Right renal pelvis (tissue), 4 donors: ENCODE data around the gene G3BP2. TPM values are rescaled to one million over a fixed set of nuclear protein-coding genes. Genes with fewer than 3 reads are reported as not detected.
A peak's percentile ranks its signal among the peaks of the same experiment; 100 is the strongest.

Source experiments
- DNase-seq, 4 donors: peaks; one replicate each; pipeline ENCODE4 v3.0.0-alpha.2; 2013; ENCODE audit warnings: low read depth in 4 of 4, low spot score in 3 of 4, missing footprints in 1 of 4
- polyA plus RNA-seq, 4 donors: library from polyadenylated mRNA; unstranded; fragments of 120-200 nt; gene quantifications; one replicate each; pipeline ENCODE4 v1.2.1, GENCODE V29; 2013; ENCODE audit not compliant: insufficient read length in 4 of 4

The G3BP2 gene
- polyA plus RNA-seq, 4 donors, result 150 to 184 (median 175) TPM

DNA sequence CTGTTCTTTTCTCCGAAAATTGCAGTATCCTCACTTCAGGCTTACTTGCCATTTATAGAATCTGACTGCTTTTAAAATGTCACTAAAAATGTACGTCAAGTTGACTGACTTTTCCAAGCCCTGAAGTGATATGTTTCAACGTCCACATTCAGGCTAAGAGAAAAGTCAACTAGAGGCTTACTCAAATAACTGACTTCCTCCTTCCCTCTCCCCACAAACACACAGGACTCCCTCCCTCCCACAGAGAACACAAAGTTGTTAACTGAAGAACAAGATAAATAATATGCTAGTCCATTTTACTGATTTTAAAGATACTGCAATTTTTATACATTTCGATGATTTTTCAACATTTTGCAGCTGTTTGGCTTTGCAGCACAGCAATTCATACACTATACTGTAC lies 29.1 kb downstream of the G3BP2 start:
- no peak for DNase-seq

DNA sequence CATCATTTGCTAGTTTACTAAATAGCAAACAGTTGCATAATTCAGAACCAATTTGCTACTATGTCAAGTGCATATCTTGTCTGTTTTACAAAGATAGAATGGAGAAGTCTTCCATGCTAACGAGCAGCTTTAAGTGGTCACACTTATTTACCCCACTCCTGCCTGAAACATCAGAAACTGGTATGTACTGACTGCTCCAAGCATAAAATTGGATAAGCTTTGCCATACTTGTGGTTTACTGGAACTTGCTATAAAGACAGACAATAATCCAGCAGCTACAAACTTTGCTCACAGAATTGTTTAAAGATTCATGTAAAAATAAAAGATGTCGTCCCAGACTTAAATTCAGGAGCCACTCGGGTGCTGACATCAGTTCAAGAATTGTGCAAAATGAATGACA lies 29.6 kb downstream of the G3BP2 start:
- no peak for DNase-seq

DNA sequence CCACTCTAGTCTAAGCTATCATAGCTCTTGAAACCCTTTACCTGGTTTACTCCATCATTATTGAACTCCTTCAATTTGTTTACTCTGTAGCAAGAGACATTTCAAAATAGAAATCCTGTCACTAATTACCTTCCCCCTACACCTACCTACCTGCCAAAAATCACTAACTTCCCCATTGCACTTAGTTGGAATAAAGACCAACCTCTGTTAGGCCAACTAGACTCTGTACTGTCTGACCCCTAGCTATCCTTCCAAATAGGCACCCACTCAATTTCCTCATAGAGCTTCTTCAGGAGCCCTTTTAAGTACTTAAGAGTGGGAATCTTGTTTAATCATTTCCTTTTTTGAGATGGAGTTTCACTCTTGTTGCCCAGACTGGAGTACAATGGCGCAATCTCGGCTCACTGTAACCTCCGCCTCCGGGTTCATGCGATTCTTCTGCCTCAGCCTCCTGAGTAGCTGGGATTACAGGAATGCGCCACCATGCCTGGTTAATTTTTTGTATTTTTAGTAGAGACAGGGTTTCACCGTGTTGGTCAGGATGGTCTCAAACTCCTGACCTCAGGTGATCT lies 34.0 kb downstream of the G3BP2 start:
- no peak for DNase-seq

DNA sequence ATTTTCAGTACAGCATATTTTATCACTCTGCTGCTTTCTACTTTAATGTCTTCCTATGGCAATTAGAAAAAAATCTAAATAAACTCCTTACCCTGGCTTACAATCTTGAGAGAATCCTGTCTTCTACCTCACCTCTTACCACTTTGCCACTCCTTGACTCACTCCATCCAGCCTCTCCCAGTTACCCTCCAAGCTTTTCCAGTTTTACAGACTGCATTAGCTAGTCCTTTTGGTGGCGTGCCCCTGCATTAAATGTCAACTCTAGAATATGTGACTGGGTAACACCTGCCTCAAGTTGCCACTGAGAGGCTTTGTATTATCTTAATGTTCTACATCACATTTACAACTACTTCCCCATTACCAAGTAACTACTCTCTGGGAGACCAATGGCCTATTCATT lies 35.4 kb downstream of the G3BP2 start:
- DNase-seq, result no peak

DNA sequence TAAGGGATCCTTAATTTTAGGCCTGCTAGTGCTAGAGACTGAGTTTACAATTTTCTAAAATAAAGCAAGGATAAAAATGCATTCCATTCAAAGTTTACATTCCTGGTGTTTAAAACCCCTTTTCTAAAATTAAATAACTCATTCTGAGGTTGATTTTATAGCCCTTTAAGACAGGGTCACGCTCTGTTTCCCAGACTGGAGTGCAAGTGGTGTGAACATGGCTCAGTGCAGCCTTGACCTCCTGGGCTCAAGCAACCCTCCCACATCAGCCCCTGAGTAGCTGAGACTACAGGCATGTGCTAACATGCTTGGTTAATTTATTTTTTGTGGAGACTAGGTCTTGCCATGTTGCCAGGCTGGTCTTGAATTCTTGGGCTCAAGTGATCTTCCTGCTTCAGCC lies 36.0 kb downstream of the G3BP2 start:
- DNase-seq, result peak; percentile 12 to 57 (median 37)

DNA sequence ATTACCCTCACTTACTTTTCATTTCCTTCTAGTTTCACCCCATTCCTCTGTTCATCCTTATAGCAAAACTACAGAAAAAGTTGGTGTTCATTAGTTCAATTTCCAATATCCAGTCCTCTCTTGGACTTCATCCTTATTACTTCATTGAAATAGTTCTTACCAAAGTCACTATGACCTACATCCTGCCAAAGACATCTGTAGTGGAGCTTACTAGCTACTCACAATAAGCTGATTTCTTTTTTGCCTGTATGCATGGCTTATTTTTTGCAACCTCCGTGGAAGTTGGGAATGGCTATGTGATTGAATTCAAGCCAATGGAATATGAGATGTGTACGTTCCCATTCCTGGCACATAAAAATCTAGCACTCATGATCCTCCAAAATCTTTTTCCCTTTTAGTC lies 38.3 kb downstream of the G3BP2 start:
- no peak for DNase-seq

DNA sequence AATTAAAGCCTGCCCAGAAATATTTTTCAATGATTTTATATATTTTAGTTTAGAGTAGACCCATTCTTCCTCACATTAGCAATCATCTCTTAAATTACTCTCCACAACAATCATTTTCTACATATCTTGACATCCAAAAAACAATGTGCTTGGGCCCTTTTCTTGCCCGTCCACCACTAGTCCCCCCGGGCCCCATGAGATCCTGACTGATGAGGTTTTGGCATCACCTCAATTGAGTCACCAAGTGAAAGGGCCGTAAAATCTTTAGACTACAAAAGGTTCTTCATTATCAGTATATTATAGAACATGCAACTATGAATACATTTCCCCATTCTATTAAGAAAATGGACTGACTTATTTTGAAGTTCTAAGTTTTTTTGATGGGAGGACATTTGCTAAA lies 38.9 kb downstream of the G3BP2 start:
- no peak for DNase-seq

DNA sequence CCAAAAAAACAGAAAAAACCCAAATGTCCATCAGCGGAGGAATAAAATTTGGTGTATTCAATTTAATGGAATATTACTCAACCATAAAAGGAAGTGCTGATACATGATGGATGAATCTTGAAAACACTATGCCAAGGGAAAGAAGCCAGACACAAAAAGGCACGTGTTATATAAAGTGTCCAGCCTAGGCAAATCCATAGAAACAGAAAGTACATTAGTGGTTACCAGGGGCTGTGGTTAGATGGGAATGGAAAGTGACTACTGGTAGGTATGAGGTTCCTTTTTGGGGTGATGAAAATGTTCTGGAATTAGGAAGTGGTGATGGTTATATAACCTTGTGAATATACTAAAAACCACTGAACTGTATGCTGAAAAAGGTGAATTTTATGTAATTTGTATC lies 39.4 kb downstream of the G3BP2 start:
- DNase-seq, result no peak

DNA sequence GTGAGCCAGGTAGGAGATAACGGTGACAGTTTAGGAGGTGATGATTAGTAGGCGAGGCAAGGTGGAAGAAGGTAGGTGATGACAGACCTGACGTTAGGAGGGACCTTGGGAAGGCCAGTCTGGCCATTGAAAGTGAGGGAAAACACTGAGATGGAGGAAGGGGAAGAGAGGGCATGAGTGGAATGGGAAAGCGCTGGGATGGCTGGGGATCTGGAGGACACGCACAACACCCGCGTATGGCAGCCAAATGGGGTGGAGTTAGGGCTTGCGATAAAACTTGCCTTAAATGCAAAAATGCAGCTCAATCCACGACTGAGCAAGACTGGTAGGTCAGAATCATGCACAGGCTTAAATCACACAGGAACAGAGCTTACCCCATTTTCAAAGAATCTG lies 42.3 kb downstream of the G3BP2 start:
- DNase-seq, result no peak

DNA sequence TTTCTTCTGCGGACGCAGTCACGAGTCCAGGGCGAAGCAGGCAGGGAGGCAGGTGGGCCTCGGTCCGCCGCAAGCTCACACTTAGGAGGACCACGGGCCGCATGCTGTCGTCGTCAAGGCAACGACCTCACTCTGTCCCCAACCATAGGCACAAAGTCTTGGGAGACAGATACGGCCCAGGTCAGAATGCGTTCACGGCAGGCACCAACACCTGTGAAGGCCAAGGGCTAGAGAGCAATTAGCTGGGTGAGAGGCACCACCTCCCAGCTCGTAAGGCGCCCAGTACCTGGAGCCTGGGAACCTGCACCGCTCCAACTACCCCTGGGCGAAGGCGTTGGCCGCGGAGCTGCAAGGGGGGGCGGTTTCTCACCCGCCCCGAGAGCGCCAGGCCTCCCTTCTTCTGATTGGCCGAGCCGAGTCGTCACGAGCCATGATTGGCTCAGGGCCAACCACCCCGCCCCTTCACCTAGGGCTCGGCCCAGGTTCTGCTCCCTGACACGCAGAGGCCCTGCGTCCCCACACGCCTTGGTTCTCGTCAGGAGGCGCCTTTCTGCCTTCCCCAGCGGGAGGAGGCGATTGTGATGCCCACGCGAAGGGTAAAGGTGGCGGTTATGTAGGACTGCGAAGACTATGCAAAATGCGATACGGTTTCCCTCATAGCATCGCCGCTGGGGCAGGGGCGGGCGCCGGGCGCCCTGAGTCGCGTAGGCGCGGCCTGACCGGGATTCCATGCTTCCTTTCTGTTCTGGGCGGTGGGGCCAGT lies 42.9 kb downstream of the G3BP2 start, which contains the start of gene CDKL2:
Gene CDKL2 (minus strand): TSS at position 355 of the 763 bp plus-strand sequence. CDS start 4,540 bp downstream, outside the sequence.
- peak; percentile 75 to 79 (median 77) for DNase-seq

DNA sequence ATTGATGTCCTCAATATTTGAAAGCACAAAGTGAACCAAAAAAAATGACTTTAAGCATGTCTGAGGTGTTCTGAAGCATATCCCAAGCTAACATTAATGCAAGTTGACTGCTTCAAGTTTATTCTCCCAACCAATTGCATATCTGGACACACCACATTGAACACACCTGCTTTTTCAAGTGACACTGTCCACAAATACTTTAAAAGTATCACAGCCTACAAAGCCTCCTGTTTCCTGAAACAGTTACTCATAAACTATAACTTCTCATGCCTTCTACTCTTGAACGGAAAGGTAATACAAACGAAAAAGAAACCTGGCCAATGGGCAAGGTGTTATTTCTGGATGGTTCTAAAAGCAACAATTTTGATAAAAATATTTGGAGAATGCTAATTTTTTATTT lies 44.0 kb downstream of the G3BP2 start:
- DNase-seq, result no peak

DNA sequence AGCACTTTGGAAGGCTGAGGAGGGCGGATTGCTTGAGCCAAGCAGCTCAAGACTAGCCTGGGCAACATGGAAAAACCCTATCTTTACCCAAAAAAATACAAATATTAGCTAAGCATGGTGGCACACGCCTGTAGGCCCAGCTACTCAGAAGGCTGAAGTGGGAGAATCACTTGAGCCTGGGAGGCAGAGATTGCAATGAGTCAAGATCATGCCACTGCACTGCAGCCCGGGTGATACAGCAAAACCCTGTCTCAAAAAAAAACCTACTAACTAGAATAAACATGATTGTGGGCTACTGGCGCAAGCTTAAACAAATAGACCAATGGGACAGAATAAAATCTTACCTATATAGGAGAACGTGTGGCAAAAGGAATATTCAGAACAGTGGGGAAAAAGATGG lies 50.2 kb downstream of the G3BP2 start:
- DNase-seq, result no peak

DNA sequence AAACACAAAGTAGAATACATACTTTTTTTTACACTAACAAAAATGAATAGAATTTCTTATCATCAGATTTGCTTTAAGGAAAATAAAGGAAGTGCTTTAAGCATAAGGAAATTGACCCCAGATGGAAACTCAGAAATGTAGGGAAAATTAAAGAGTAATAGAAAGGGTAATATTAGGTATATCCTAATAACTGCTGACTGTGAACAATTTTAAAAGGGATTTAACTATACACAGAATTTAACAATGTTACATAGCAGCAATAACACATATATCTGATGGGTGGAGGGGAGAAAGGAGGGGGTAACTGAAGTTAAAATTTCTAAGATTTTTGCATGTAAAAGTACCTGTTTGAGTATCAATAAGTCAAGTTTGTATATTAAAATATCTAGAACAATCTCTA lies 51.5 kb downstream of the G3BP2 start:
- DNase-seq, result no peak

DNA sequence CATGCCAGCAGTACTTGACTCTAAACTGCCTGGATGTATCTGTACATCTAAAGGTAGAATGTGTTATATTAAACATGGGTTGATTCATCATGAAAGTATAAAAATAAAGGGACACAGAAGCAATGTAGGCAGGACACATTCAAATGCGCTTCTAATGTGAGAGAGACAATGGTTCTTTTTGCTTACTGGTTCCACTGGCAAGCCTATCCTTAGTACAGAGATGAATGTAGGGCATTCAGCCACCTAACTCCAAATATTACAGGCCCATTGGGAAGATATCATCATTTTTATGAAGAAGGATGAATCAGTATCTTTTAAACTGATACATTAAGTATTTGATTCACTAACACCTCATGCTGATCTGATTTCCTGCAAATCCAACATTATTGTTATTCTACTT lies 60.9 kb downstream of the G3BP2 start:
- no peak for DNase-seq

DNA sequence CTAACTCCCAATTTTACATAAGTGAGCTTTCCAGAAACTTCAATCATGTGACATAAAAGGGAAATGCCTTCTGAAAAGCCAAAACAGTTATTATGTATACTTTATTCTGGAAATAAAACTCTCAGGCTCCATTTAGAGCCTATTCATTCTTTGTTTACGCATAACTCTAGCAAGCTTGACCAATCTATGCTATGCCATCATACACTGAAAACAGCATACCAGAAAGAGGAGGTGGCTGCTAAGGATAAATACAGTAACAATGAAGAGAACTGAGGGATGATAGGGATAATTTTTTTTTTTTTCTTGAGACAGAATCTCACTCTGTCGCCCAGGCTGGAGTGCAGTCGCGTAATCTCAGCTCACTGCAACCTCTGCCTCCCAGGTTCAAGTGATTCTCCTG lies 67.3 kb downstream of the G3BP2 start:
- DNase-seq, result no peak

DNA sequence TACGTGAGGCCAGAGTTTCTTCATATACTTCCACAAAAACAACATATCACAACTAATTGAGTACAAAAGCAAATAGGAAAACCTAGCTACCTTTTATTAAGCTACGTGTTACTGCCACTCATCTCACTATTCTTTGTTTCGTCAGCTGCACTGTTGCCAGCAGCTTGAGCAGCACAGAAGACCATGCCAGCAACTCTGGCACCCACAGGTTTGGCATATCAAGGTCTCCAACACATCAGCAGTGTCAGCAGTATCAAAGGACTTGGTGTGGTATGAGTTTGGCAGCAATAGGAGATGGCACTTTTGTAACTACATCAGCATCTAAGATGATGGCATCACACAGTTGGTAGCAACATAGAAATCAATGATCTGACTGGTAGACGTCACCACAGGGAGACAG lies 73.6 kb downstream of the G3BP2 start:
- DNase-seq, result no peak

DNA sequence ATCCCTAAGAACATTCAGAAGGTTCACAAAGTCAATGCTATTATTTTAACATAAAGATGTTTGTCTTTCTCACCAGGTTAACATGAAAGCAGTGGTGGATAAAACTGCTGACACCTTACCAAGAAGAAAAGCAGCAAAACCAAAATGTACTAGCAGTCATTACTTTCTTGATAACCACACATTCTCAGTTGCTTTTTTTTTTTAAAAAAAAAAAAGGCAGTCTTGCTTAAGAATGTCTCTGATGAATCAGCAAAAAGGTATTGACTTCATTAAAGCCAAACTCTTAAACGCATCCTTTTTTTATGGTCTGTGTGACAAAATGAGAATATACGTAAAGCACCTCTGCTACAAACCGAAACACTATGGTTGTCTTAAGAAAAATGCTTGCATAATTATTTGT lies 74.8 kb downstream of the G3BP2 start:
- DNase-seq, result no peak

DNA sequence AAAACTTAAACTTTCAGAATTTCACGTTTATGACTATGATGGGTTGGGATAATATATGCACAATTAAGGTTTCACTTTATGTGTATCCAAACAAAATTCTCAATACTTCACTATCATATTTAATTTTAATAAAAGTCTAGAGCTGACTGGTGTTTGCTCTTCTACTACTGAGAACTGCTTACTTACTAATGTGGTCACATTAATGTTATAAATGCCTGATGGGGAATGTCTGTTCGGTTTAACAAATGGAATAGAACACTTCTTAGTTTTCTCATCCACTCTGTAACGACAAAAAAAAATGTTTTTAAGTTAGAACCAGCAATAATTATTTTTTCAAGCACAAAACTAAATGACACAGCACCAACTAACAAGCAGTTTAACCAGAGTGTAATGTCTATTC lies 77.2 kb downstream of the G3BP2 start:
- no peak for DNase-seq

DNA sequence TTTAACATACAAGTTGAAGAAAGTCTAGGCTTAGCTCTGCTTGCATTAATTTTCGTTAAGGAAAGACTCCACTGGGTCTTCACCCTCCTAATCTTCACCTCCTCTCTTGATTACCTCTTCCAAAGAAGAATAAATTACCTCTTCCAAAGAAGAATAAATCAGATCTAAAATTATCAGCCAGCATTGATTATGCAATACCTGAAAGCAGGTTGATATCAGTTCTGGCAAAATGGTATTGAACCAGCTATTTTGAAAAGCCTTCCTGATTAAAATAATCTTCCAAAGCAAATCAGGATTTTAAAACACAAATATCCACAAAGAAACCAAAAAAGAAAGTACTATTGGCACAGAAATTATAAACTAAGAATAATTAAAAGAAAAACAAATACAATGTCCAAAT lies 79.8 kb downstream of the G3BP2 start:
- DNase-seq, result no peak
